HS-27A (cell line): Measurements from ENCODE around the gene KAZN.

Experiments
- DNase-seq: peaks from one replicate; pipeline ENCODE4 v3.0.0-alpha.2; 2012; ENCODE audit warnings: low read depth, missing footprints

Gene KAZN

GRCh38 chr1:14713077-14713476 lies 114.6 kb downstream of the KAZN start:
- DNase-seq = no peak

- DNase-seq = no peak
Measured at GRCh38 chr1:14715266-14715665, 116.8 kb downstream of the KAZN start.

- DNase-seq = no peak
Measured at GRCh38 chr1:14715802-14716201, 117.3 kb downstream of the KAZN start.

- no peak for DNase-seq
Measured at GRCh38 chr1:14716474-14716873, 118.0 kb downstream of the KAZN start.

GRCh38 chr1:14718476-14718875 lies 120.0 kb downstream of the KAZN start:
- DNase-seq = no peak

- no peak for DNase-seq
Measured at GRCh38 chr1:14723401-14723800, 124.9 kb downstream of the KAZN start.

GRCh38 chr1:14724246-14724645 lies 125.8 kb downstream of the KAZN start:
- DNase-seq = no peak

- DNase-seq = no peak
Measured at GRCh38 chr1:14724678-14725077, 126.2 kb downstream of the KAZN start.

- no peak for DNase-seq
Measured at GRCh38 chr1:14725238-14725637, 126.8 kb downstream of the KAZN start.

- no peak for DNase-seq
Measured at GRCh38 chr1:14725695-14726094, 127.2 kb downstream of the KAZN start.

GRCh38 chr1:14726606-14727005 lies 128.1 kb downstream of the KAZN start:
- DNase-seq = no peak

- no peak for DNase-seq
Measured at GRCh38 chr1:14728516-14728915, 130.0 kb downstream of the KAZN start.

- no peak for DNase-seq
Measured at GRCh38 chr1:14732728-14733047, 134.2 kb downstream of the KAZN start.

GRCh38 chr1:14733048-14733778 lies 134.7 kb downstream of the KAZN start:
- DNase-seq = no peak

- no peak for DNase-seq
Measured at GRCh38 chr1:14733779-14734140, 135.3 kb downstream of the KAZN start.

- DNase-seq = no peak
Measured at GRCh38 chr1:14735841-14736240, 137.4 kb downstream of the KAZN start.

GRCh38 chr1:14737561-14738094 lies 139.1 kb downstream of the KAZN start:
- no peak for DNase-seq

GRCh38 chr1:14738235-14738634 lies 139.8 kb downstream of the KAZN start:
- DNase-seq = no peak

- no peak for DNase-seq
Measured at GRCh38 chr1:14738647-14739046, 140.2 kb downstream of the KAZN start.

GRCh38 chr1:14739082-14739832 lies 140.8 kb downstream of the KAZN start:
- DNase-seq = no peak

GRCh38 chr1:14740016-14740415 lies 141.5 kb downstream of the KAZN start:
- no peak for DNase-seq

GRCh38 chr1:14741082-14741481 lies 142.6 kb downstream of the KAZN start:
- no peak for DNase-seq

GRCh38 chr1:14741532-14741931 lies 143.0 kb downstream of the KAZN start:
- no peak for DNase-seq
